Vagina (tissue), 2 donors: ENCODE results near the gene FAR2.

Experiments used
- POLR2A ChIP-seq, 2 donors: fragments of 450-650 bp; IDR thresholded peaks; one replicate each; pipeline ENCODE4 v1.6.1; 2017; ENCODE audit warnings: antibody characterized with exemption in 2 of 2, mild to moderate bottlenecking in 2 of 2, moderate library complexity in 2 of 2
- POLR2AphosphoS5 ChIP-seq, 2 donors: sonication (generic); formaldehyde crosslinking; IDR thresholded peaks; one replicate each; pipeline ENCODE4 v1.9.0; 2017; ENCODE audit warnings: antibody characterized with exemption in 2 of 2, mild to moderate bottlenecking in 2 of 2, low read depth in 1 of 2; ENCODE audit not compliant: insufficient read depth in 1 of 2
- TF ChIP-seq, protein P1 (sequence below), 3 experiments: fragments of 450-650 bp in 2 of 3; fragments of 200-600 bp in 1 of 3; sonication (generic) in 1 of 3; IDR thresholded peaks; one replicate each; pipeline ENCODE4 v1.5.1; 2017 to 2019; ENCODE audit warnings: antibody characterized with exemption in 3 of 3, mild to moderate bottlenecking in 2 of 3, moderate library complexity in 2 of 3

DNA sequence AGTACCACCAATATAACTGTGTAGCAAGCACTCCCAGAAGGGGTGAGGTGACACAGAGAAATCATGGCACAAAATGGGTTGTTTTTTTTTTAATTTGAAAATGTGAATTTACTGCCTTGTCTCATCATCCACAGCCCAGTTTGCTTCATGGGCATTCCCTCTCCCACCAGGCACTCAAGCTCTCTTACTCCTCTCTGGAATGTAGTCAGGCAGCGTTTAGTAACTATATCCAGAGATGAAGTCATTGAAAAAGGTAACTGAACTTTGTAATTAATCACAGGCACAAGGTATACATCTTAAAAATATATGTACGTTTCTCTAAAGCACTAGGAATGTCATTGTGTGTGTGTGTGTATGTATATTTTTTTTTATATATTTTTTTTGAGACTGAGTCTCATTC is 91.4 kb downstream of the FAR2 start:
- TF ChIP-seq, protein P1, sequence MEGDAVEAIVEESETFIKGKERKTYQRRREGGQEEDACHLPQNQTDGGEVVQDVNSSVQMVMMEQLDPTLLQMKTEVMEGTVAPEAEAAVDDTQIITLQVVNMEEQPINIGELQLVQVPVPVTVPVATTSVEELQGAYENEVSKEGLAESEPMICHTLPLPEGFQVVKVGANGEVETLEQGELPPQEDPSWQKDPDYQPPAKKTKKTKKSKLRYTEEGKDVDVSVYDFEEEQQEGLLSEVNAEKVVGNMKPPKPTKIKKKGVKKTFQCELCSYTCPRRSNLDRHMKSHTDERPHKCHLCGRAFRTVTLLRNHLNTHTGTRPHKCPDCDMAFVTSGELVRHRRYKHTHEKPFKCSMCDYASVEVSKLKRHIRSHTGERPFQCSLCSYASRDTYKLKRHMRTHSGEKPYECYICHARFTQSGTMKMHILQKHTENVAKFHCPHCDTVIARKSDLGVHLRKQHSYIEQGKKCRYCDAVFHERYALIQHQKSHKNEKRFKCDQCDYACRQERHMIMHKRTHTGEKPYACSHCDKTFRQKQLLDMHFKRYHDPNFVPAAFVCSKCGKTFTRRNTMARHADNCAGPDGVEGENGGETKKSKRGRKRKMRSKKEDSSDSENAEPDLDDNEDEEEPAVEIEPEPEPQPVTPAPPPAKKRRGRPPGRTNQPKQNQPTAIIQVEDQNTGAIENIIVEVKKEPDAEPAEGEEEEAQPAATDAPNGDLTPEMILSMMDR (IDR thresholded peaks at IDR 0.05), result no peak
- TF ChIP-seq POLR2AphosphoS5 (IDR thresholded peaks at IDR 0.05; ENCODE audit: insufficient read depth in 1 of 2, low read depth in 1 of 2) (no peak), POLR2A (IDR thresholded peaks at IDR 0.05) (no peak)
